Osteocyte (in vitro differentiated cells): ENCODE data around the gene FAN1. TPM values are rescaled to one million over a fixed set of nuclear protein-coding genes. Genes with fewer than 3 reads are reported as not detected.

ENCODE experiments used
- DNase-seq: peaks from one replicate; pipeline ENCODE4 v3.0.0; 2021; ENCODE audit warnings: mixed read lengths; ENCODE audit not compliant: unreplicated experiment; ENCODE audit errors: extremely low spot score
- H3K27ac Mint-ChIP-seq: one replicate; pipeline ENCODE4 v1.8.0; 2021; ENCODE audit warnings: mild to moderate bottlenecking, mixed read lengths; ENCODE audit not compliant: unreplicated experiment
- H3K27me3 Mint-ChIP-seq: one replicate; pipeline ENCODE4 v1.8.0; 2021; ENCODE audit warnings: mixed read lengths; ENCODE audit not compliant: unreplicated experiment
- H3K36me3 Mint-ChIP-seq: one replicate; pipeline ENCODE4 v1.8.0; 2021; ENCODE audit warnings: mixed read lengths; ENCODE audit not compliant: unreplicated experiment
- H3K4me1 Mint-ChIP-seq: one replicate; pipeline ENCODE4 v1.8.0; 2021; ENCODE audit warnings: mixed read lengths; ENCODE audit not compliant: unreplicated experiment
- H3K4me3 Mint-ChIP-seq: one replicate; pipeline ENCODE4 v1.8.0; 2021; ENCODE audit warnings: mild to moderate bottlenecking, moderate library complexity, mixed read lengths; ENCODE audit not compliant: unreplicated experiment
- H3K9me3 Mint-ChIP-seq: one replicate; pipeline ENCODE4 v1.8.0; 2021; ENCODE audit warnings: mixed read lengths; ENCODE audit not compliant: unreplicated experiment
- total RNA-seq: library from RNA; stranded (reverse); gene quantifications from 2 replicates; pipeline ENCODE4 v1.2.1, GENCODE V29; 2021
- TF ChIP-seq, protein P1 (sequence below): fragments of 200-600 bp; sonication (generic); IDR thresholded peaks from 2 replicates; pipeline ENCODE4 v1.5.0; 2021; ENCODE audit warnings: antibody characterized with exemption, mild to moderate bottlenecking, moderate library complexity

FAN1 gene
- total RNA-seq, 1 donor from 2014 or later: 21.5 TPM

DNA sequence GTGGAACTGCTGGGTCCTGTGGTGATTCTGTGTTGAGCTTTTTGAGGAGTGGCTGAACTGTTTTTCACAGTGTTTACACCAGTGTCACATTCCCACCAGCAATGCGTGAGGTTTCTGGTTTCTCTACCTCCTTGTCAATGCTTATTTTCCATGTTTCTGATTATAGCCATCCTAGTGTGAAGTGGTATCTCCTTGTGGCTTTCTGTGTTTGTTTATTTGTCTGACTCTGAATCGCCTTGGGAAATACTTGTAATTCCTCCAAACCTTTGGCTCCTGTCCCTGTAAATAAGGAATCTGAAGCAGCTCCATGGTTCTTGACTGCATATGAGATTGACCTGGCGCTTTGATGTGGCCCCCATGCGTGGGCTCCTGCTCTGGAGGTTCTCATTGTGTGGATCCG is 20.6 kb downstream of the FAN1 start:
- Mint-ChIP-seq H3K27ac (peak overlapping the region; percentile 80), H3K27me3 (no peaks in the 10 kb centered on the region), H3K4me1 (peaks cover 35% of the 10 kb centered on the region), H3K36me3 (peaks cover 39% of the 10 kb centered on the region), H3K4me3 (no peak overlapping the region), H3K9me3 (no peaks in the 10 kb centered on the region)
- DNase-seq: no peak
- TF ChIP-seq, protein P1, sequence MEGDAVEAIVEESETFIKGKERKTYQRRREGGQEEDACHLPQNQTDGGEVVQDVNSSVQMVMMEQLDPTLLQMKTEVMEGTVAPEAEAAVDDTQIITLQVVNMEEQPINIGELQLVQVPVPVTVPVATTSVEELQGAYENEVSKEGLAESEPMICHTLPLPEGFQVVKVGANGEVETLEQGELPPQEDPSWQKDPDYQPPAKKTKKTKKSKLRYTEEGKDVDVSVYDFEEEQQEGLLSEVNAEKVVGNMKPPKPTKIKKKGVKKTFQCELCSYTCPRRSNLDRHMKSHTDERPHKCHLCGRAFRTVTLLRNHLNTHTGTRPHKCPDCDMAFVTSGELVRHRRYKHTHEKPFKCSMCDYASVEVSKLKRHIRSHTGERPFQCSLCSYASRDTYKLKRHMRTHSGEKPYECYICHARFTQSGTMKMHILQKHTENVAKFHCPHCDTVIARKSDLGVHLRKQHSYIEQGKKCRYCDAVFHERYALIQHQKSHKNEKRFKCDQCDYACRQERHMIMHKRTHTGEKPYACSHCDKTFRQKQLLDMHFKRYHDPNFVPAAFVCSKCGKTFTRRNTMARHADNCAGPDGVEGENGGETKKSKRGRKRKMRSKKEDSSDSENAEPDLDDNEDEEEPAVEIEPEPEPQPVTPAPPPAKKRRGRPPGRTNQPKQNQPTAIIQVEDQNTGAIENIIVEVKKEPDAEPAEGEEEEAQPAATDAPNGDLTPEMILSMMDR: no peak

DNA sequence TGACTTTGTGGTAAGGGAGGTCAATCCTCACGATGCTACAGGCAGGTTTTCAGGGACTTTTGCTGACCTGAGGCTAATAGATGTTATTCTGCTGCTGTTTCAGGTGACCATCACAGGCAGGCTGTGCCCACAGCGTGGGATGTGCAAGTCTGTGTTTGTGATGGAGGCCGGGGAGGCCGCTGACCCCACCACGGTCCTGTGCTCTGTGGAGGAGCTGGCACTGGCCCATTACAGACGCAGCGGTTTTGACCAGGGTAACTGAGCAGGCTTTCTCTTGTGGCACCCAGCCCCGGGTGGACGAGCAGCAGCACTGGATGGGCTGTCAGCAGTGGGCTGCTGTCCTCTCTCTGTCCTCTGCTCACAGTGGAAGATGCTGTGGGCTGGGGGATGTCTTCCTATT is 22.0 kb downstream of the FAN1 start:
- Mint-ChIP-seq H3K4me1 (peaks cover 35% of the 10 kb centered on the region), H3K9me3 (no peaks in the 10 kb centered on the region), H3K27me3 (no peaks in the 10 kb centered on the region), H3K4me3 (no peak overlapping the region), H3K36me3 (peaks cover 42% of the 10 kb centered on the region), H3K27ac (no peak overlapping the region)
- TF ChIP-seq, protein P1: no peak
- no peak for DNase-seq

DNA sequence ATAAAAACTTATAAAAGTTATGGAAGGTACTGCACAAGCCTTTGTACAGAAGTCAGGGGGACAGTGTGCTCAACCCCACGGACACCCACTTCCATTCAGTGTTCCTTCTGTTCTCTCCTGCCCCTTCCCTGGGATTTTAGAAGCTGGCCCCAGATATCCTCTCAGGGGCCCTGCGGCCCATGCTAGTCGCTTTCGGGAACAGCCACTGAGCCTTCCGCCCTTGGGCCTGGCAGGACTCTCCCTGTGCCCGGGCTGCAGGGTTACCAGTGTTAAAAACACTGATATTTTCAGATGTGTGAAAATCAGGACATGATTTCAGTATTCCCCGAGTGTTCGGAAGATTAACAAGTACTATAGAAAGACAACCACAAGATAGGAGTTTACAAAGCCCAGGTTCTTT is 22.4 kb downstream of the FAN1 start:
- Mint-ChIP-seq H3K4me1 (peaks cover 34% of the 10 kb centered on the region), H3K4me3 (no peak overlapping the region), H3K9me3 (no peaks in the 10 kb centered on the region), H3K27ac (no peak overlapping the region), H3K36me3 (peaks cover 45% of the 10 kb centered on the region), H3K27me3 (no peaks in the 10 kb centered on the region)
- DNase-seq: no peak
- TF ChIP-seq, protein P1: no peak

DNA sequence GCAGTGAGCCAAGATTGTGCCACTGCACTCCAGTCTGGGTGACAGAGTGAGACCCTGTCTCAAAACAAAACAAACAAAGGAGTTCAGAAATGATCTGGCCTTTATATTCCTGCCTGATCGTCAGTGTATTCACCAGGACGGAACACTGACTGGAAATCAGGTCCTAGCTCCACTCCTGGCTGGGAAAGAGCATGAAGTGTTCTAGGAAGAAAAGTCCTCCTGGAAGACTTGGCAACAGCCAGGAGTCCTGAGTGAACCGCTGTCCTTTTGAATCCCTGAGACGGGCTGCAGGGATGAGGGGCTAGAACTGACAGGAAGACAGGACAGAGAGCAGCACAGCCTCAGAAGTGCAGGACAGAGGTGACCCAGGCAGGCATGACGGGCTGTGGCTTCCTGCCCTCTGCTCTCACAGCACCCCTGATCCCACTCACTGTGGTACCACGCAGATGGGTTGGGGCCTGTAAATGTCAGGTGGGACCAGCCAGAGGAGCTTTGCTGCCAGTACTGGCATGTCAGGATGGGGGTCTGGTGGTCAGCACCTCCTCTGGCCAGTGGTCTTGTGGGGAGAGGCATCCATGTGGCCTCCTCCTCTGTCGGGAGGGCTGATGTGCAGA is 23.5 kb downstream of the FAN1 start:
- H3K27ac Mint-ChIP-seq: no peak overlapping the region
- peaks cover 48% of the 10 kb centered on the region for H3K36me3 Mint-ChIP-seq
- no peaks in the 10 kb centered on the region for H3K27me3 Mint-ChIP-seq
- no peaks in the 10 kb centered on the region for H3K9me3 Mint-ChIP-seq
- DNase-seq: no peak
- peaks cover 23% of the 10 kb centered on the region for H3K4me1 Mint-ChIP-seq
- no peak overlapping the region for H3K4me3 Mint-ChIP-seq
- TF ChIP-seq, protein P1: no peak

DNA sequence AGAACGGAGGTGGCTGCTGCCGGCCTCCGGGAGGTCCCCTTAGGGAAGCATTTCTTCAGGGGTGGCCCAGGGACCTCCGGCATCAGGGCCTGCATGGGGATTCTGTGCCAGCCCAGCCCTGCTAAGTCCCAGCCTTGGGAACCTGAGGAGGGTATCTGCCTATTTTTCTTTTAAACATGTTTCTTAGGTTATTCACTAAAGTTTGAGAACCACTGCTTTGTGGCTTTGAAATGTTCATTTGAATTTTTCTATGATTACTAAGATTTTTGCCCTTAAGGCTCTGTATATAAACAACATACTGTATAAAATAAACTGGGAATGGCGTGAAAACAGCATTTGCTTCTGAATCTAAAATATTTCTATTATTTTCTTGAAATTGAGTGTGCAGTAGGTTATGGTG is 24.4 kb downstream of the FAN1 start:
- Mint-ChIP-seq H3K4me3 (no peak overlapping the region), H3K36me3 (peaks cover 48% of the 10 kb centered on the region)
- TF ChIP-seq, protein P1: no peak

More for the DNA sequence above, 24.4 kb downstream of the FAN1 start:
- no peak for DNase-seq
- no peaks in the 10 kb centered on the region for H3K27me3 Mint-ChIP-seq
- H3K4me1 Mint-ChIP-seq: peaks cover 14% of the 10 kb centered on the region
- H3K27ac Mint-ChIP-seq: no peak overlapping the region
- H3K9me3 Mint-ChIP-seq: no peaks in the 10 kb centered on the region
